ENCODE measurements around the gene FCHSD2.

- no peak for TF ChIP-seq CTCF (IDR thresholded peaks at IDR 0.05)
- TF ChIP-seq EZH2 (IDR thresholded peaks at IDR 0.05; ENCODE audit: borderline replicate concordance, insufficient read depth, low read depth, low read length, poor library complexity, severe bottlenecking): no peak
These were observed 173.7 kb downstream of the FCHSD2 start for GRCh38 chr11:72968390-72968789.

Measured in B cell (primary cell).